Ascending aorta (tissue), 2 donors: ENCODE measurements around the gene DNAJC5. TPM values are rescaled to one million over a fixed set of nuclear protein-coding genes. Genes with fewer than 3 reads are reported as not detected.

Source experiments
- DNase-seq, 2 donors: peaks; one replicate each; pipeline ENCODE4 v3.0.0-alpha.2; 2019; ENCODE audit warnings: low spot score in 2 of 2
- H3K27ac ChIP-seq, 2 donors: fragments of 200-600 bp; sonication (generic); one replicate each; pipeline ENCODE4 v1.5.1; 2016 to 2017; ENCODE audit warnings: mild to moderate bottlenecking in 1 of 2
- H3K27me3 ChIP-seq: fragments of 200-600 bp; sonication (generic); one replicate; pipeline ENCODE4 v1.5.1; 2017
- H3K36me3 ChIP-seq, 2 donors: fragments of 200-600 bp; sonication (generic); one replicate each; pipeline ENCODE4 v1.5.1; 2016
- H3K4me1 ChIP-seq, 2 donors: fragments of 200-600 bp; sonication (generic); one replicate each; pipeline ENCODE4 v1.5.1; 2016 to 2017; ENCODE audit warnings: mild to moderate bottlenecking in 1 of 2
- H3K4me3 ChIP-seq, 2 donors: fragments of 200-600 bp; sonication (generic); one replicate each; pipeline ENCODE4 v1.5.1; 2016 to 2017; ENCODE audit warnings: mild to moderate bottlenecking in 1 of 2
- H3K9me3 ChIP-seq, 2 donors: fragments of 200-600 bp; sonication (generic); one replicate each; pipeline ENCODE4 v1.5.1; 2016
- CTCF ChIP-seq, 3 experiments: fragments of 200-600 bp in 2 of 3; fragments of 450-650 bp in 1 of 3; sonication (generic) in 2 of 3; IDR thresholded peaks; one replicate each; pipeline ENCODE4 v1.5.1; 2016 to 2019; ENCODE audit warnings: antibody characterized with exemption in 3 of 3, mild to moderate bottlenecking in 1 of 3, moderate library complexity in 1 of 3
- intact Hi-C: fragments of 100-400 bp; cut with DNase I; formaldehyde crosslinking; loops from one replicate; pipeline ENCODE4 v1.15.1; 2023
- total RNA-seq: library from RNA; depleted of rRNA; stranded (reverse); fragments of >200 nt; gene quantifications from one replicate; pipeline ENCODE4 v1.1.0, GENCODE V29; 2016

The DNAJC5 gene
- total RNA-seq, 1 donor from 2014 or later = 42.9 TPM

GRCh38 chr20:63886054-63886419 is 8.9 kb upstream of the DNAJC5 start:
- no peaks in the 10 kb centered on the region for H3K9me3 ChIP-seq
- DNase-seq = no peak
- no peak overlapping the region for H3K4me3 ChIP-seq
- H3K4me1 ChIP-seq = no peaks in the 10 kb centered on the region
- intact Hi-C loops = no loop called here
- no peak overlapping the region for H3K27ac ChIP-seq
- peaks cover 63 to 94% of the 10 kb centered on the region in 2 donors for H3K36me3 ChIP-seq
- no peaks in the 10 kb centered on the region for H3K27me3 ChIP-seq
- no peak for TF ChIP-seq CTCF (IDR thresholded peaks at IDR 0.05)

GRCh38 chr20:63886921-63887320 is 8.0 kb upstream of the DNAJC5 start:
- no peak overlapping the region for H3K4me3 ChIP-seq
- no peaks in the 10 kb centered on the region for H3K4me1 ChIP-seq
- intact Hi-C loops = no loop called here
- H3K9me3 ChIP-seq = no peaks in the 10 kb centered on the region
- no peaks in the 10 kb centered on the region for H3K27me3 ChIP-seq
- no peak for TF ChIP-seq CTCF (IDR thresholded peaks at IDR 0.05)
- H3K27ac ChIP-seq = no peak overlapping the region
- no peak for DNase-seq
- peaks cover 58 to 88% of the 10 kb centered on the region in 2 donors for H3K36me3 ChIP-seq

GRCh38 chr20:63889241-63890200 is 5.4 kb upstream of the DNAJC5 start:
- Histone ChIP-seq H3K27me3 (no peaks in the 10 kb centered on the region), H3K27ac (no peak overlapping the region), H3K4me3 (no peak overlapping the region), H3K9me3 (no peaks in the 10 kb centered on the region), H3K4me1 (peaks cover 1 to 3% of the 10 kb centered on the region in 2 donors), H3K36me3 (peaks cover 37 to 63% of the 10 kb centered on the region in 2 donors)
- intact Hi-C loops = loop anchor here (10.0 kb wide), 1 partner anchor 265 kb away; the partner anchor contains the start of gene GMEB2
- DNase-seq = no peak
- no peak for TF ChIP-seq CTCF (IDR thresholded peaks at IDR 0.05)

- TF ChIP-seq CTCF (IDR thresholded peaks at IDR 0.05) = no peak
- intact Hi-C loops = loop anchor here (10.0 kb wide), 1 partner anchor 265 kb away; the partner anchor contains the start of gene GMEB2
These were observed 4.7 kb upstream of the DNAJC5 start for GRCh38 chr20:63890201-63890576.

GRCh38 chr20:63890616-63891015 is 4.3 kb upstream of the DNAJC5 start:
- Histone ChIP-seq H3K4me3 (no peak overlapping the region), H3K27me3 (no peaks in the 10 kb centered on the region), H3K4me1 (peaks cover 3% of the 10 kb centered on the region in 2 donors), H3K27ac (no peak overlapping the region), H3K36me3 (peaks cover 33 to 53% of the 10 kb centered on the region in 2 donors), H3K9me3 (no peaks in the 10 kb centered on the region)
- intact Hi-C loops = loop anchor here (10.0 kb wide), 1 partner anchor 266 kb away; the partner anchor contains the start of gene GMEB2
- DNase-seq = no peak
- no peak for TF ChIP-seq CTCF (IDR thresholded peaks at IDR 0.05)

More at GRCh38 chr20:63890201-63890576, 4.7 kb upstream of the DNAJC5 start:
- Histone ChIP-seq H3K4me3 (no peak overlapping the region), H3K36me3 (peaks cover 33 to 57% of the 10 kb centered on the region in 2 donors), H3K9me3 (no peaks in the 10 kb centered on the region), H3K27me3 (no peaks in the 10 kb centered on the region), H3K27ac (no peak overlapping the region), H3K4me1 (peaks cover 3% of the 10 kb centered on the region in 2 donors)
- DNase-seq = no peak
